ENCODE data around the gene BICDL2. TPM values are rescaled to one million over a fixed set of nuclear protein-coding genes. Genes with fewer than 3 reads are reported as not detected.

BICDL2 gene
- total and polyA plus RNA-seq, 12 donors = 0.14 to 0.31 (median 0.22) TPM; not detected in 8

- intact Hi-C loops (cut with DNase I) = loop anchor here in 1 of 2 donors (5.0 kb wide), 1 partner anchor 33 kb away; no protein-coding TSS in a partner anchor
- Histone ChIP-seq H3K27ac (no peak overlapping the region), H3K36me3 (replicated peaks in 1 of 2) (peaks cover 0 to 16% of the 10 kb centered on the region in 2 donors), H3K9me3 (replicated peaks in 1 of 3) (no peaks in the 10 kb centered on the region), H3K4me3 (no peak overlapping the region), H3K4me1 (replicated peaks in 1 of 2) (peaks cover 0 to 14% of the 10 kb centered on the region in 2 donors), H3K27me3 (peaks cover 33% of the 10 kb centered on the region)
- 68 to 80% (median 71%) methylated on average over 21 to 33 of the region's 33 CpGs for WGBS, 4 donors
- peak in 1 of 7 donors; percentile 19 for DNase-seq
- no peak for TF ChIP-seq CTCF (IDR thresholded peaks at IDR 0.05)
- TF ChIP-seq POLR2A (IDR thresholded peaks at IDR 0.05) = no peak
Measured at GRCh38 chr16:3030222-3031212, 6.2 kb downstream of the BICDL2 start.

GRCh38 chr16:3029491-3030221, 7.1 kb downstream of the BICDL2 start:
- Histone ChIP-seq H3K36me3 (replicated peaks in 1 of 2) (peaks cover 0 to 16% of the 10 kb centered on the region in 2 donors), H3K4me1 (replicated peaks in 1 of 2) (peaks cover 0 to 18% of the 10 kb centered on the region in 2 donors), H3K27me3 (peaks cover 29% of the 10 kb centered on the region), H3K4me3 (no peak overlapping the region), H3K27ac (no peak overlapping the region), H3K9me3 (replicated peaks in 1 of 3) (no peaks in the 10 kb centered on the region)
- TF ChIP-seq POLR2A (IDR thresholded peaks at IDR 0.05) = no peak
- no peak for TF ChIP-seq CTCF (IDR thresholded peaks at IDR 0.05)
- WGBS, 4 donors = 9 to 64% (median 20%) methylated on average over 6 to 59 of the region's 59 CpGs
- DNase-seq = peak in 1 of 7 donors; percentile 18
- intact Hi-C loops (cut with DNase I) = loop anchor here (2.0 to 5.0 kb wide), 2 partner anchors 27 to 32 kb away; no protein-coding TSS in a partner anchor

- Histone ChIP-seq H3K36me3 (replicated peaks in 1 of 2) (peaks cover 0 to 16% of the 10 kb centered on the region in 2 donors), H3K27me3 (peaks cover 23% of the 10 kb centered on the region), H3K4me3 (no peak overlapping the region), H3K4me1 (replicated peaks in 1 of 2) (peaks cover 0 to 23% of the 10 kb centered on the region in 2 donors), H3K27ac (no peak overlapping the region), H3K9me3 (replicated peaks in 1 of 3) (no peaks in the 10 kb centered on the region)
- TF ChIP-seq POLR2A (IDR thresholded peaks at IDR 0.05) (no peak), CTCF (IDR thresholded peaks at IDR 0.05) (no peak)
- peak in 1 of 7 donors; percentile 19 for DNase-seq
- 23 to 53% (median 31%) methylated on average over 3 to 15 of the region's 15 CpGs for WGBS, 4 donors
- intact Hi-C loops (cut with DNase I) = loop anchor here in 1 of 2 donors (2.0 kb wide), 1 partner anchor 26 kb away; no protein-coding TSS in a partner anchor
Measured at GRCh38 chr16:3028716-3029319, 7.9 kb downstream of the BICDL2 start.
